OCI-LY3 (cell line): Measurements from ENCODE around the gene TBC1D1.
A peak's percentile ranks its signal among the peaks of the same experiment; 100 is the strongest.

Experiments
- H2AFZ ChIP-seq: fragments of 200-600, 300-600 bp; shearing (Covaris generic); 2 replicates; pipeline ENCODE4 v1.6.0; 2014; ENCODE audit warnings: antibody characterized with exemption, low read depth, low read length
- H3K27ac ChIP-seq: fragments of 200-600, 300-600 bp; sonication (generic); 2 replicates; pipeline ENCODE4 v1.5.1; 2014; ENCODE audit warnings: mild to moderate bottlenecking, low read length, moderate library complexity, mixed read lengths
- H3K27me3 ChIP-seq: fragments of 200-600, 300-600 bp; sonication (generic); 2 replicates; pipeline ENCODE4 v1.6.1; 2014; ENCODE audit warnings: low read depth, low read length, mixed read lengths
- H3K36me3 ChIP-seq: fragments of 200-600, 300-600 bp; sonication (generic); replicated peaks from 2 replicates; pipeline ENCODE3; 2014; ENCODE audit warnings: low read depth, low read length, mixed read lengths
- H3K4me1 ChIP-seq: fragments of 300-600, 200-600 bp; sonication (generic); 2 replicates; pipeline ENCODE4 v1.6.1; 2014; ENCODE audit warnings: low read length, mixed read lengths
- H3K4me2 ChIP-seq: fragments of 200-600, 300-600 bp; sonication (generic); 2 replicates; pipeline ENCODE4 v1.6.1; 2014; ENCODE audit warnings: low read length, mixed read lengths
- H3K4me3 ChIP-seq: fragments of 300-600, 200-600 bp; sonication (generic); 2 replicates; pipeline ENCODE4 v1.5.1; 2014; ENCODE audit warnings: antibody characterized with exemption, mild to moderate bottlenecking, low read length, moderate library complexity
- H3K79me2 ChIP-seq: fragments of 300-600, 200-600 bp; shearing (Covaris generic); 2 replicates; pipeline ENCODE4 v1.6.1; 2014; ENCODE audit warnings: mild to moderate bottlenecking, low read length, mixed read lengths
- H3K9ac ChIP-seq: fragments of 300-600, 200-600 bp; shearing (Covaris generic); 2 replicates; pipeline ENCODE4 v1.6.0; 2014; ENCODE audit warnings: mild to moderate bottlenecking, low read length, moderate library complexity
- H3K9me3 ChIP-seq: fragments of 200-600, 300-600 bp; shearing (Covaris generic); 2 replicates; pipeline ENCODE4 v1.6.1; 2014; ENCODE audit warnings: low read length, mixed read lengths; ENCODE audit not compliant: insufficient read depth
- H4K20me1 ChIP-seq: fragments of 200-600, 300-600 bp; sonication (generic); 2 replicates; pipeline ENCODE4 v1.6.1; 2016; ENCODE audit warnings: low read length, mixed read lengths; ENCODE audit not compliant: insufficient read depth
- EZH2phosphoT487 ChIP-seq: fragments of 200-600 bp; shearing (Covaris generic); IDR thresholded peaks from 2 replicates; pipeline ENCODE4 v1.6.1; 2018; ENCODE audit warnings: antibody characterized with exemption, mixed run types, low read depth
- TF ChIP-seq, protein P1 (sequence below): fragments of 200-600, 300-600 bp; sonication (generic); IDR thresholded peaks from 2 replicates; pipeline ENCODE4 v1.5.1; 2014; ENCODE audit warnings: antibody characterized with exemption, low read length, low read depth

TBC1D1 gene

DNA sequence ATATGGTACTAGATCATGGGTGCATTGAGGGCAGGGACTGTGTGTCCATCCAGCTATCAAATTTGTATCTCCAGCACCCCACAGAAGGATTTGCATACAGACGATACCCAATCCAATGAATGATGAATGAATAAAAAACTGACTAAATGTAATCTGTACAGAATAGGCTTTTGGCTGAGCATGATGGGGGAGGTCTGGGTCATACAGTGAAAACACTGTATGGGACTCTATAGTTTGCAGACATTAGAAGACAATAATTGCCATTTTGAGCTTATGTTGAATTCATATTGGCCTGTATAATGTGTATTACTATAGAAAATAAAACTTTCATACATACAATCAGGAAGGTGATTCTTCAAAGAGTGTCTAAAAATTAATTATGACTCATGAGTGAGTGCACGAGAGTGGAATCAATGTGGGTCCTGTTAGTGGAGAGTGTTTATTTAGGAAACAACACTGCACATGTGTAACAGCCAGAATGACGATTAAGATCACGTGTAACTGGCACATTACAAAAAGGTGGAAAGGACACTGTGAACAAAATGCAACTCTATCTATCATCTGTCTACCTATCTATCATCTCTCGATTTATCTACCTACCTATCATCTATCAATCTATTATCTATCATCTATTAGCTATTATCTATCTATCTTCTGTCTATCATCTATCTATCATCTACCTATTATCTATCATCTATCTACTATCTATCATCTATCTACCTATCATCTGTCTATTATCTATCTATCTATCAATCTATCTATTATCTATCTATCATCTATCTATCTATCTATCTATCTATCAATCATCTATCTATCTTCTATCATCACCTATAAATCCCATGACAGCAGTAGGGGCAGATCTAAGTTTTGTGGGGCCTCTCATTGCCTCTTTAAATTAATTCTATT lies 270.6 kb downstream of the TBC1D1 start:
- Histone ChIP-seq H3K36me3 (no peaks in the 10 kb centered on the region), H2AFZ (no peak overlapping the region), H3K4me2 (peak overlapping the region; percentile 49), H4K20me1 (no peaks in the 10 kb centered on the region), H3K27ac (no peak overlapping the region), H3K79me2 (no peaks in the 10 kb centered on the region), H3K9me3 (no peaks in the 10 kb centered on the region), H3K9ac (no peak overlapping the region), H3K4me1 (peaks cover 14% of the 10 kb centered on the region), H3K27me3 (0 out of 2 replicates have a peak, but pooled peaks cover 2% of the 10 kb centered on the region), H3K4me3 (no peak overlapping the region)
- TF ChIP-seq EZH2phosphoT487: no peak
- TF ChIP-seq, protein P1, sequence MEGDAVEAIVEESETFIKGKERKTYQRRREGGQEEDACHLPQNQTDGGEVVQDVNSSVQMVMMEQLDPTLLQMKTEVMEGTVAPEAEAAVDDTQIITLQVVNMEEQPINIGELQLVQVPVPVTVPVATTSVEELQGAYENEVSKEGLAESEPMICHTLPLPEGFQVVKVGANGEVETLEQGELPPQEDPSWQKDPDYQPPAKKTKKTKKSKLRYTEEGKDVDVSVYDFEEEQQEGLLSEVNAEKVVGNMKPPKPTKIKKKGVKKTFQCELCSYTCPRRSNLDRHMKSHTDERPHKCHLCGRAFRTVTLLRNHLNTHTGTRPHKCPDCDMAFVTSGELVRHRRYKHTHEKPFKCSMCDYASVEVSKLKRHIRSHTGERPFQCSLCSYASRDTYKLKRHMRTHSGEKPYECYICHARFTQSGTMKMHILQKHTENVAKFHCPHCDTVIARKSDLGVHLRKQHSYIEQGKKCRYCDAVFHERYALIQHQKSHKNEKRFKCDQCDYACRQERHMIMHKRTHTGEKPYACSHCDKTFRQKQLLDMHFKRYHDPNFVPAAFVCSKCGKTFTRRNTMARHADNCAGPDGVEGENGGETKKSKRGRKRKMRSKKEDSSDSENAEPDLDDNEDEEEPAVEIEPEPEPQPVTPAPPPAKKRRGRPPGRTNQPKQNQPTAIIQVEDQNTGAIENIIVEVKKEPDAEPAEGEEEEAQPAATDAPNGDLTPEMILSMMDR: no peak

DNA sequence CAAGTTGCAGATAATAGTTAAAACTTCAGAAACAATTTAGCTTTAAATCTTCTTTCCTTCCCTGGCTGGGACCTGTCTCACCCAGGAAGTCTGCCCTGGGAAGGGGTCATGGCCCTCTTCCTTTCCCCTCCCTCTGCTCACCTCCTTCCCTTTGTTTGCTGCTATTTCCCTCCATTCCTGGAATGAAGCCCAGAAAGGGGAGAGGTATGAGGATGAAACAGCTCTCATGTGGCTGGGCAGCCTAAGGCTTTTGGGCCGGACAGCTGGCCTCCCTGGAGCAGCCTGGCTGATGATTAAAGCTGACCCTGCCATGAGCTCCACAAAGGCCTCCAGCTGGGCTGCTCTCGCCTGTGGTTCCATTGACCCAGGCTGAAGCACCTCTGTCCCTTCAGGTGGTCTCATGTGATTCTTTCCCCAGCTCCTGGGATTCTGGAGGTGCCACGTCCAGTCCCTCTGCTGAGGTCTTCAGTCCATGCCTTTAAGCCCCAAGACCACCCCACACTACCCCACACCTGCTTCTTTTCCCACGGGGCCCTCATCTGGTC lies 271.4 kb downstream of the TBC1D1 start:
- H3K27me3 ChIP-seq: 0 out of 2 replicates have a peak, but pooled peaks cover 4% of the 10 kb centered on the region
- H3K36me3 ChIP-seq: no peaks in the 10 kb centered on the region
- H3K4me1 ChIP-seq: peaks cover 14% of the 10 kb centered on the region
- H3K79me2 ChIP-seq: no peaks in the 10 kb centered on the region
- no peak overlapping the region for H2AFZ ChIP-seq
- no peak overlapping the region for H3K9ac ChIP-seq
- no peaks in the 10 kb centered on the region for H4K20me1 ChIP-seq
- TF ChIP-seq, protein P1: no peak
- no peak for TF ChIP-seq EZH2phosphoT487
- H3K4me2 ChIP-seq: no peak overlapping the region
- no peaks in the 10 kb centered on the region for H3K9me3 ChIP-seq
- H3K27ac ChIP-seq: no peak overlapping the region
- no peak overlapping the region for H3K4me3 ChIP-seq

DNA sequence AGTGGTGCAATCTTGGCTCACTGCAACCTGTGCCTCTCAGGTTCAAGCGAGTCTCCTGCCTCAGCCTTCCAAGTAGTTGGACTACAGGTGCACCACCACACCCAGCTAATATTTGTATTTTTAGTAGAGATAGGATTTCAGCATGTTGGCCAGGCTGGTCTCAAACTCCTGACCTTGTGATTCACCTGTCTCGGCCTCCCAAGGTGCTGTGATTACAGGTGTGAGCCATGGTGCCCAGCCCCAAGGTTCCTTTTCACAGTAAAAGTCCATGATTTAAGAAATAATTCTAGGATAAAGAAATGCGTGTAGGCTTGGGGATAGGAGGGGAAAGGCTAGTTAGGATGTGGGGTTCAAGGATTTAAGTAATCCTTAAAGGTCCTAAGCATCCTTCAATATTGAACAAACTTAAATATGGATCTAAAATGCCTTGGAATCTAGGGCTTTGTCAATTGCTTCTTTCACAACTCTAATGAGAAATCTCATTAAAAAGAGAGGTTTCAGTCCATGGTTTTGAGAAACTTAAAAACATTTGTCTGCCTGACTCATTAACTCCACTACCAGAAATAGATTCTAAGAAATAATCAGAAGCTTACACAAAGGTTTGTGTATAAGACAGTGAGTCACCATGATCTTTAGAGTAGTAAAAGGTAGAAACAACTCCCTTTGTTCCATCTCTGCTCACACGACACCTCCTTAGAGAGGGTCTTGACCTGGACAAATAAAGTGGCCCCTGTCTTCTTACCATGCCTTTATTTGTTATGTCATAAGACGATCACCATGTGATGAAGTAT lies 272.5 kb downstream of the TBC1D1 start:
- Histone ChIP-seq H4K20me1 (no peaks in the 10 kb centered on the region), H3K9ac (no peak overlapping the region), H3K27me3 (peaks cover 8% of the 10 kb centered on the region; the same call in 1 of the 2 replicates), H3K4me3 (no peak overlapping the region), H2AFZ (no peak overlapping the region), H3K9me3 (no peaks in the 10 kb centered on the region), H3K4me2 (no peak overlapping the region), H3K36me3 (no peaks in the 10 kb centered on the region), H3K27ac (no peak overlapping the region), H3K79me2 (no peaks in the 10 kb centered on the region), H3K4me1 (peaks cover 14% of the 10 kb centered on the region)
- no peak for TF ChIP-seq EZH2phosphoT487
- TF ChIP-seq, protein P1: no peak

DNA sequence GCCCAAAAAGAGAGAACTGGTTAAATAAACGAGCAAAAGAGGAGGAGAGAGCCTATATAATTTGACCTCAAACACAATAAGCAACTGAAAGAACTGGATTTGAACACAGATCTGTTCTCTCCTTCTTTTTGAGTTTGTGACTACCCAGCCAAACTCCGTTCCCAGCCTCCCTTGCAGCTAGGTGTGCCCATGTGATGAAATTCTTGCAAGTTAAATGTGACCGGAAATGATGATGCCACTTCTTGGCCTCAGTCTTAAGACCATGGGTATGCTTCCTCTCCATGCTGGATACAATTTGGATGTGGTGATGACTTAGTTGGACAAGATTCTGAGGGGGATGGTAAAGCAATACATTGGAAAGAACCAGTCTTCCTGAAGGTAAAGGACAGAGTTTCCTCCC lies 273.5 kb downstream of the TBC1D1 start:
- no peak overlapping the region for H2AFZ ChIP-seq
- peaks cover 14% of the 10 kb centered on the region for H3K4me1 ChIP-seq
- TF ChIP-seq, protein P1: no peak
- no peak for TF ChIP-seq EZH2phosphoT487
- no peaks in the 10 kb centered on the region for H3K79me2 ChIP-seq
- no peak overlapping the region for H3K4me2 ChIP-seq
- H3K4me3 ChIP-seq: no peak overlapping the region
- H3K27ac ChIP-seq: no peak overlapping the region
- H4K20me1 ChIP-seq: no peaks in the 10 kb centered on the region
- H3K9ac ChIP-seq: no peak overlapping the region
- peaks cover 15% of the 10 kb centered on the region; the same call in 1 of the 2 replicates for H3K27me3 ChIP-seq
- H3K36me3 ChIP-seq: no peaks in the 10 kb centered on the region
- H3K9me3 ChIP-seq: no peaks in the 10 kb centered on the region
